ENCODE results near the gene ZNF580. TPM values are rescaled to one million over a fixed set of nuclear protein-coding genes. Genes with fewer than 3 reads are reported as not detected.

ZNF580 gene
- total RNA-seq, 2 donors from 2014 or later: 35.7 to 39.5 TPM

DNA sequence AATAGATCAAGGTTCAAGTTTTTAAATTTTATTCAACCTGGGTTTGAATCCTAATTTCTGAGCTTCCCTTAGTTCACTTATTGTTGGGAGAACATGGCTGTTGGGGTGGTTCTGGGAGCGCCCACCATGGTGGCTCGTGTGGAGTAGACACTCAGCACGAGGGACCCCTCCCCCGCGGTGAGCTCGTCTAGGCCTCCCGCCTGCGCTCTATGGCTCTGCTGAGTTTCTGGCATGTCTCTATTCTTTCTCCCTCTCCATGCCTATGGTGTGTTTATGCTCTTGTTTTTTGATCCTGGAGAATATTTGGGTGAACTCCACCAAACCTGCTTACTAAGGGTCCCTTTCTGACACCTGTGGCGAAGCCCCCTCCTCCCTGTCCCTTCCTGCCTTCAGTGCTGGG, 32.7 kb downstream of the ZNF580 start:
- DNase-seq (ENCODE audit: low spot score) (no peak), ATAC-seq (no peak)
- H3K27ac Mint-ChIP-seq: peak overlapping the region in 1 of 2 donors; percentile 33
- no peaks in the 10 kb centered on the region for H3K27me3 Mint-ChIP-seq
- no peak overlapping the region for H3K4me3 Mint-ChIP-seq
- H3K36me3 Mint-ChIP-seq: peaks cover 23% of the 10 kb centered on the region
- peaks cover 49 to 51% of the 10 kb centered on the region in 2 donors for H3K4me1 Mint-ChIP-seq (ENCODE audit: low read depth in 2 of 2)
- H3K9me3 Mint-ChIP-seq: no peaks in the 10 kb centered on the region

DNA sequence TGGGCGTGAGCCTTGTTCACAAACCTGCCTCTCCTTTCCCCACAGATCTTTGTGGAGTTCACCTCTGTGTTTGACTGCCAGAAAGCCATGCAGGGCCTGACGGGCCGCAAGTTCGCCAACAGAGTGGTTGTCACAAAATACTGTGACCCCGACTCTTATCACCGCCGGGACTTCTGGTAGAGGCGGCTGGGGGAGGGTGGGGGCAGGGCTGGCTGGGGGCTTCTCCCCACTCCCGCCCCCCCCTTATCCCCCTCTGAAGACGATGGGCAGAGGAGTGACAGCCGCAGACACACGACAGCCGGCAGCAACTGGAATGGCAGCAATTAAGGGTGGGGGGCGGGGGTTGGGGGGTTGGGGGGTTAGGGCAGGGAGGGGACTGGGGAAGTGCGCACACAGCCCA, 33.1 kb downstream of the ZNF580 start:
- Mint-ChIP-seq H3K36me3 (peaks cover 23% of the 10 kb centered on the region), H3K27ac (peak overlapping the region; percentile 31 to 33), H3K27me3 (no peaks in the 10 kb centered on the region), H3K9me3 (no peaks in the 10 kb centered on the region), H3K4me3 (no peak overlapping the region), H3K4me1 (ENCODE audit: low read depth in 2 of 2) (peaks cover 51 to 52% of the 10 kb centered on the region in 2 donors)
- ATAC-seq (no peak), DNase-seq (ENCODE audit: low spot score) (no peak)

DNA sequence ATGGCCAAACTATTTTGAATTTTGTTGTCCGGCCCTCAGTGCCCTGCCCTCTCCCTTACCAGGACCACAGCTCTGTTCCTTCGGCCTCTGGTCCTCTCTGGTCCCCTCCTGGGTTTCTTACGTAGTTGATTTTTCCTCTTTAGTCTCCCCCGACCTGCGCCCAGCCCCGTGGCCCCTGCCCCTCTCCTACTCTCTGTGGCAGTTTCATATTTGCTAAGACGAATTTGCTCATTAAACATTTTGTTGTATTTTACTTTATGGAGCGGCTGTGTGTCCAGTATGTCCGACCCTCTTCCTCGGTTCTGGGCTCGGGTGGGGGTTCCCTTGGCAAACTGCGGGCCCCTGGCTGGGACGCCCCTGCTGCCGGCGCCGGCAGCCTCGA, 33.6 kb downstream of the ZNF580 start:
- ATAC-seq: no peak
- no peaks in the 10 kb centered on the region for H3K27me3 Mint-ChIP-seq

DNA sequence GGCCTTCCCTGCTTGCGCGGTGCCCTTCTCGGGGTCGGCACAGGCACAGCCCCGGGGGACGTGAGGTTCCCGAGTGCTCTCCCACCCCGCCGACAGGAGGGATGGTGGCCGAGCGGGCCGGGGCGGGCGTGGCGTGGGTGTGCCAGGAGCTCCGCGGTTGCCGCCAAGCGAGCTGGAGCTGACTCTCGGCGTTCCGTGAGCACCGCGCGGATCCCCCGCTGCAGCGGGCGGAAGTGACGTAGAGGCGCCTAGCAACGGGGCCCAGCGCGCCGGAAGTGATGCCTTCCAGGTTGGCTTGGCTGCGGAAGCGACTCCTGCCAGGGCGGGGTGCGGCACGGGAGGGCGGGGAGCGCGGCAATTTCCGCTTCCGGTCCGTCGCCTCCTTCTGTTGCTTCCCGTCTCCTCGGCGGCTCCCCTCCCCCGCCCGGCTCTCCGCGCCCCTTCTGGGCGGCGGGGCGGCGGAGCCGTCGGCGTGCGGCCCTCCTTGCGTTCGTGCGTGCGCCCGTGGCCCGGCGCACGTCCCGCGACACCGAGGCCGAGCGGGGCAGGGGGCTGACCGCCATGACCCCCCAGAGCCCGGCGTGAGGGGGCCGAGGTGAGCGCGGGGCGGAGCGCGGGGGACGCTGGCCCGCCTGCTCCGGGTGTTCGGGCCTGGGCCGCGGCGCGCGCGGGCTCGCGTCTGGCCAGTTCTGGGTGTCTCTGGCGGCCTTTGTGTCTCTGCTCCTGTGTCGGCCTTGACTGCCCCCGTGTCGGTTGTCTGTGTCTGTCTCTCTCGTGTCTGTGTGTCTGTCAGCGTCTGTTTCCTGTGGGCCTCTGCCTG, 34.2 kb downstream of the ZNF580 start, which contains the start of gene EPN1:
Gene EPN1 (plus strand): TSS at position 386 of the 820 bp plus-strand sequence. CDS start 3,402 bp downstream, outside the sequence.
- DNase-seq (ENCODE audit: low spot score): peak; percentile 98

More for the DNA sequence above, 33.6 kb downstream of the ZNF580 start:
- Mint-ChIP-seq H3K27ac (peak overlapping the region; percentile 31 to 45), H3K9me3 (no peaks in the 10 kb centered on the region), H3K4me3 (peak overlapping the region; percentile 62), H3K36me3 (peaks cover 23% of the 10 kb centered on the region), H3K4me1 (ENCODE audit: low read depth in 2 of 2) (peaks cover 57 to 58% of the 10 kb centered on the region in 2 donors)
- no peak for DNase-seq (ENCODE audit: low spot score)

DNA sequence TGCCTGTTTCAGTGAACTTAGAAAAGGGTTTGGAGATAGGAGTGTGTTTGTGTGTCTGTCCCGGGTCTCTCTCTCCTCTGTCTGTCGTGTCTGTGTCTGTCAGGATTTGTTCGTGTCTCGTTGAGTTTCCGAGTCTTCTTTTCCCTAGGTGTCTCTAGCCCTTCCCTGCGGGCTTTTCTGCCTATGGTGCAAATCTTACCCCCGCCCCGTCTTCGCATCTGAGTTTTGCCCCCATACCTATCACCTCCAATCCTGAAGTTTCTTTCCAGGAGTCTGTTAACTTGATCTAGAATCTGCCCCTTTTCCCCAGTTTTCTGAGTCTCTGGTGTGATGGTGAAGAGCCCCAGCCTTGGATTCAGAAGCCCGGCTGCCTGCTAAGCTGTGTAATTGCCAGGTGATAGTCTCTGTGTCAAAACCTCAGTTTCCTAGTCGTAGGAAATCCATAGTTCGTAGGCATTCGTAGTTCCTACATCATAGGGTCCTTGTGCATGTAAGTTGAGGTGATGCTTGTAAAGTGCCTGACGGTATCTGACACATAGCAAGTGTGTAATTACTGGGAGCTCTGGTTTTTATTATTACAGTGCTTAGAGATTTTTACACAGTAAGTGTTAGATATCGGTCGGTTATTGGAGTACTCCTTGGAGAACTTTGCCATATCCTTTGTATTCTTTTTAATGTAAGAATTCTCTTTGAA, 35.0 kb downstream of the ZNF580 start:
- Mint-ChIP-seq H3K9me3 (no peaks in the 10 kb centered on the region), H3K36me3 (peaks cover 23% of the 10 kb centered on the region), H3K27ac (peak overlapping the region; percentile 74 to 87), H3K4me3 (peak overlapping the region; percentile 93), H3K27me3 (no peaks in the 10 kb centered on the region), H3K4me1 (ENCODE audit: low read depth in 2 of 2) (peaks cover 58 to 61% of the 10 kb centered on the region in 2 donors)
- DNase-seq (ENCODE audit: low spot score) (no peak), ATAC-seq (no peak)

More for the DNA sequence above, 34.2 kb downstream of the ZNF580 start, which contains the start of gene EPN1:
- H3K9me3 Mint-ChIP-seq: no peaks in the 10 kb centered on the region
- ATAC-seq: peak; percentile 95 to 97
- peaks cover 62 to 63% of the 10 kb centered on the region in 2 donors for H3K4me1 Mint-ChIP-seq (ENCODE audit: low read depth in 2 of 2)
- H3K4me3 Mint-ChIP-seq: peak within 1 kb of the TSS; percentile 93
- H3K36me3 Mint-ChIP-seq: peaks cover 23% of the 10 kb centered on the region
- no peaks in the 10 kb centered on the region for H3K27me3 Mint-ChIP-seq
- H3K27ac Mint-ChIP-seq: peak within 1 kb of the TSS; percentile 74 to 87

DNA sequence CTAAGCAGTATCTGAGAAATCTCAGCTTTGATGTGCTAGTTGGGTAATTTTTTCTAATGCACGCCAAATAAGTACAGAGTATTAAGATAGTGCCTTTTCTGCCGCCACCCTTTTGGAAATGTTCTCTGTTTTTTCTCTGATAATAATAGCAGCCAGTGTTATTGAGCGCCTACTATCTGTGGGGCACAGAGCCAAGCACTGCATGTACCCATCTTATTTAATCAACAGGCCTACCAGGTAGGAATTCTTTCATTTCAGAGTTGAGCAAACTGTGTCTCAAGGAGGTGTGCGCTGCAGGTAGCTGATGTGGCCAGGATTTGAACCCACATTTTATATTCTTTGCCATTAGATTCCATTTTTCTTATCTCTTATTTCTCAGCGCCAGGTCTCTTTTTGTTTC, 35.6 kb downstream of the ZNF580 start:
- peak overlapping the region; percentile 93 for H3K4me3 Mint-ChIP-seq
- DNase-seq (ENCODE audit: low spot score): no peak
- peaks cover 53 to 55% of the 10 kb centered on the region in 2 donors for H3K4me1 Mint-ChIP-seq (ENCODE audit: low read depth in 2 of 2)
- no peak for ATAC-seq
- no peaks in the 10 kb centered on the region for H3K27me3 Mint-ChIP-seq
- H3K36me3 Mint-ChIP-seq: peaks cover 23% of the 10 kb centered on the region
- H3K27ac Mint-ChIP-seq: peak overlapping the region; percentile 74 to 87
- no peaks in the 10 kb centered on the region for H3K9me3 Mint-ChIP-seq

DNA sequence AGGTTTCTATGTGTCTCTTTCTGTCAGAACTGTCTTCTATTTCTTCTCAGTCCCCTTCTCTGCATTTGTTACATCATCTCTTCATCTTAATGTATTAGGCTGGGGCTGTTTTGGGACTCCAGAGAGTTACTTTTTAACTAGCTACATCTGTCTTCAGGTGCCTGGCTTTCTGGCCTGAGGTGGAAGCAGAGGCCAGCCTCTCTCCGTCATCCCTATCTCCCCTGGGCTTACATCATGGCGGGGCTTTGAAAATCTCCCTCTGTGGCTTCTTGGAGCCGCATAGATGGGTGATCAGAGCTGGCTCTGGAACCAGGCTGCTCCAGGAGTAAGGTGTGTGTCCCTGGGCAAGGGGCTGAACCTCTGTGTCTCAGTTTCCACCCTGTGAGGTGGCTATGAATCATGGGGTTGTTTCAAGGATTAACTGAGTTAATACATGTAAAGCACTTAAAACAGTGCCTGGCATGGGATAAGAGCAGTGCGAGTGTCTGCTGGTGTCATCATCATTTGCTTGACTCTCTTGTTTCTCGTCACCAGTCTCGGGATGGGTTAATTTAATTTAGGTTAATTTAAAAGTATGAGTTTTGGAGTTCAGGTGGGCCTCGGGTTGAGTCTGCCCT, 36.2 kb downstream of the ZNF580 start:
- Mint-ChIP-seq H3K4me3 (peak overlapping the region; percentile 93), H3K9me3 (no peaks in the 10 kb centered on the region), H3K27ac (peak overlapping the region; percentile 74 to 87), H3K36me3 (peaks cover 23% of the 10 kb centered on the region), H3K4me1 (ENCODE audit: low read depth in 2 of 2) (peaks cover 51 to 55% of the 10 kb centered on the region in 2 donors), H3K27me3 (no peaks in the 10 kb centered on the region)
- ATAC-seq (no peak), DNase-seq (ENCODE audit: low spot score) (no peak)

DNA sequence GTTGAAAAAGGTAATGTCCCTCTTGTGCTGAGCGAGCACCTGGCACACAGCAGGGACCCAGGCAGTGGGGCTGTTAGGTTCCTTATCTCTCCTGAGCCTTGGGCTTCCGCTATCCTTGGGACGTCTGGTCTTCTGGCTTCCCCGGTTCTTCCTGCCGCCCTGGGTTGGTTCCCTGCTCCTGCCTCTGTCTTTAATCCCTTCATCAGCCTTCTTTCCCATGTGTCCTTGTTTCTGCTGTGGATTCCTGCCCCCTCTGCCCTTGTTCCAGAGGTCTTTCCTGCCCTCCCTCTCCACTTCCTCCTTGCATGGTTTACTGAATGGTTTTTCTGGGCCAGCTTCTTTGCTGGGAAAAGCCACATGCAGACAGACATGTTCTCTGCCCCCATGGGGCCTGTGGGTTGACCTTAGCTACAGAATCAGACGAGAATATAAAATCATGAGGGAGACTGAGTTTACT, 36.8 kb downstream of the ZNF580 start:
- Mint-ChIP-seq H3K27me3 (no peaks in the 10 kb centered on the region), H3K4me3 (peak overlapping the region; percentile 93), H3K36me3 (peaks cover 19% of the 10 kb centered on the region), H3K4me1 (ENCODE audit: low read depth in 2 of 2) (peaks cover 48 to 51% of the 10 kb centered on the region in 2 donors), H3K27ac (peak overlapping the region in 1 of 2 donors; percentile 87), H3K9me3 (no peaks in the 10 kb centered on the region)
- no peak for DNase-seq (ENCODE audit: low spot score)
- no peak for ATAC-seq

DNA sequence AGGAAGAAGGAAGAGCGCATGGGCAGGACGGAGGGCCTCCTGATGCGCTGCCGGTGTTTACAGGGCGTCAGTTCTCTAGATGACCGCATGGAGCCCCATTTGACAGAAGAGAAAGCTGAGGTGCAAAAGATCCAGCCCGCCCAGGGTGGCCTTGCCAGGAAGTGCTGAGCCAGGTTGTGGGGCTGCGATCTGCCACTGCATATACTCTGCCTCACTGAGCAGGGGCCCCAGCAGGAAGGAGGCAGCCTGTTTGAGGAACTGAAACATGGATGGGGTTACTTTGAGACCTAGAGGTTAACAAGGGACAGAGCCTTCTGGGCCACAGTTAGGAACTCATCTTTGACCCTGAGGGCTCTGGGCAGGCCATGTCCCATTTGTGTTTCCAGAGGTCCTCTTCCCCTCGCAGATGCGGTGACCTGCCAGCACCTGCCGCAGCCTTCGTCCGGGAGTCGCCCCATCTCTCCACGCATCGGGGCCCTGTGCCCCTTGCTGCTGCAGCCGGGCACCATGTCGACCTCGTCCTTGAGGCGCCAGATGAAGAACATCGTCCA, 37.4 kb downstream of the ZNF580 start:
- Mint-ChIP-seq H3K4me3 (peak overlapping the region; percentile 93), H3K27me3 (no peaks in the 10 kb centered on the region), H3K36me3 (peaks cover 19% of the 10 kb centered on the region), H3K9me3 (no peaks in the 10 kb centered on the region), H3K4me1 (ENCODE audit: low read depth in 2 of 2) (peaks cover 48 to 49% of the 10 kb centered on the region in 2 donors), H3K27ac (peak overlapping the region in 1 of 2 donors; percentile 87)
- ATAC-seq (no peak), DNase-seq (ENCODE audit: low spot score) (no peak)

DNA sequence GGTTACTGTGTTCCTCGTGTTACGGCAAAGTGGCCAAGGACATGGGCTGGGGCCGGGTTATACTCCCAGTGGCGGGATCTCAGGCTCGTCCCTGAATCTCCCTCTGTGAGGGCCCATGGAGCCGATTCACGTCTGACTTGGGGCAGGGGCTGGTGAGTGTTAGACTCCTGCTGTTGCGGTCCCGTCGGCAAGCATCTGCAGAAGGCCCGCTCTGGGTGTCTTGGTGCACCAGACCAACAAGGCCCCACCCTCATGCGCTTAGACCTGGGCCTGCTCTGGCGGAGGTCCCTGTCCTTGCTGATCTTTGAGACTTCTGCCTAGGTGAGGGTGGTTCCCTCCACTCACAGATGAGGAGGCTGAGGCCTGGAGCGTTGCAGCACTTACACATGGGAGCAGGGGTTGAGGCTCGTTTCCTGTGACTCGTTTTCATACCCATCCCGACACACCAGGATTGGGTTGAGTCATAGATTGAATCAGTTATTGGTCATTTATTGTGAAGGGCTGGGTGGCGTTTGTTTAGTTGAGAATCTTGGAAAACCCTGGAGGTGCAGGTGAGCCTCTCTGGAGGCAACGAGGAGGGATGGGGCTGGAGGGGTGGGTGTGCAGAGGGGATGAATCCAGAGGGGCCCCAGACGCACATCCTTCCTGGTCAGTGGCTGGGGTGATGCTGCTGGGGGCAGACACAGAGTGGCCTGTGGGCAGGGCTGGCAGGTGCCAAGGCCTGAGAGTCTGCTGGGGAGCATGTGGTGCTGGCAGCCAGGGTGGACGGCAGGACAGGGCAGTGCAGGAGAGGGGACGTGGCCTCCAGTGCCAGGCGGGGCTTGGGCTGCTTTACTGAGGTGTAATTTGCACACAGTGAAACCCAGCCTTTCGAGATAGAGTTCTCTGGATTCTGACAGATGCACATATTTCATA, 38.8 kb downstream of the ZNF580 start:
- Mint-ChIP-seq H3K4me1 (ENCODE audit: low read depth in 2 of 2) (peaks cover 41 to 44% of the 10 kb centered on the region in 2 donors), H3K36me3 (peaks cover 19% of the 10 kb centered on the region), H3K9me3 (no peaks in the 10 kb centered on the region), H3K27me3 (no peaks in the 10 kb centered on the region), H3K4me3 (no peak overlapping the region), H3K27ac (peak overlapping the region in 1 of 2 donors; percentile 52)
- ATAC-seq (no peak), DNase-seq (ENCODE audit: low spot score) (no peak)

DNA sequence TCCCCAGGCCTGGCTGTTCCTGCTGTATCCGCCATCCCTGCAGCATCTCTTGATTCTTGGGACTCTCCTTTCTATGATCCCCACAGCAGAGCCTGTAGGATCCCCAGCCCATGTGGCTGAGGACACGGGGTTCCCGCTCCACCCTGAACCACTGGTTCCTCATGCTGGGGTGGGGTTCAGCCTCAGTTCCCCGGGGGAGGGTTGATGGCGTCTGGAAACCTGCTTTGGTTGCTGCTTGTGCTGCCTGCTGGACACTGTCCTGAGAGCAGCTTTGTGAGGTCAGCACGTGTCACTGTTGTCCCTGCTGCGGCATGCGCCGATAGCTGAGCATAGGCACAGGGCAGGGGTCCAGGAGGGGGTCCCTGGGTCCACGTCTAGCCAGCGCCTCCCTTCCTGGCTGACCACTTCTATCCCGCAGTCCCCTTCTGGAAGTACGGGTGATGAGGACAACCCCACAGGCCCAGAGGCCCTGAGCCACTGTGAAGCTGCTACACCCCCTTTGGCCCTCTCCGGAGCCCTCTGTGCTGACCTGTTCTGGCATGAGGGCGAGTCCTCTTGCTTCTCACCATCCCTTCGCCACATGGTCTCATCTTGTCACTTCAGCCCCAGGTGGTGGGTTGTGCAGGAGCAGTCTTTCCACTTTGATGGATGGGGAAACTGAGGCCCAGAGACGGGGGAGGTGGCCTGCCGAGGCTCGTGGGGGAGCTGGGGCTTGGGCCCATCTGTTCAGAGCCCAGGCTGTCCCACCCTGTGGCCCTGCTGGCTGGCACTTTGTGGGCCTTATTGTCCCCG, 39.7 kb downstream of the ZNF580 start:
- no peak overlapping the region for H3K27ac Mint-ChIP-seq
- no peak for ATAC-seq
- no peaks in the 10 kb centered on the region for H3K9me3 Mint-ChIP-seq
- no peak overlapping the region for H3K4me3 Mint-ChIP-seq
- peaks cover 38 to 40% of the 10 kb centered on the region in 2 donors for H3K4me1 Mint-ChIP-seq (ENCODE audit: low read depth in 2 of 2)
- DNase-seq (ENCODE audit: low spot score): no peak
- no peaks in the 10 kb centered on the region for H3K27me3 Mint-ChIP-seq
- H3K36me3 Mint-ChIP-seq: peaks cover 16% of the 10 kb centered on the region

Data from natural killer cell treated with Interleukin-12 subunit alpha and Interleukin-12 subunit beta and Interleukin-15 and Interleukin-18, amount 100 ng/mL, for 72 hours (primary cell).